Measurements from ENCODE around the gene NSUN3.

Gene NSUN3

DNA sequence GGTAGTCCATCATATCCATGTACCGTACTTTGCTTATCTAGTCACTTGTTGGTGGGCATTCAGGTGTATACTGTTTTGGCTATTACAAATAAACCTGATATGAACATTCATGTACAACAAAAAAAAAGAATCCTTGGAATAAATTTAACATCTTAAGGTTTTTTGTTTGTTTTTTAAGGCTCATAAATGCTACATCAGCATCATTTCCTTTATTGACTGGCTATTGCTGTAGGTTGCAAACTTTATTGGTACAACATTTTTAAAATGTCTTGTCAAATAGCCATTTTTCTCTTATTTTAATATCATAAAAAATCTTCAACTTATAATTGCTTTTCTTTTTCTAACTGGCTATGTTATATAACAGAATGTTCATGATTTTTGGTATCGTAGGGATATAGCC lies 16.3 kb upstream of the NSUN3 start:
- Histone ChIP-seq H3K27me3 (no peaks in the 10 kb centered on the region), H3K36me3 (no peaks in the 10 kb centered on the region), H3K27ac (no peak overlapping the region), H3K4me3 (ENCODE audit: low read depth in 1 of 2, low read length in 1 of 2) (no peak overlapping the region), H3K4me1 (ENCODE audit: control insufficient read depth in 1 of 2, insufficient read depth in 1 of 2, low read depth in 1 of 2, low read length in 1 of 2) (no peaks in the 10 kb centered on the region), H3K9me3 (no peaks in the 10 kb centered on the region)
- TF ChIP-seq, protein P1, sequence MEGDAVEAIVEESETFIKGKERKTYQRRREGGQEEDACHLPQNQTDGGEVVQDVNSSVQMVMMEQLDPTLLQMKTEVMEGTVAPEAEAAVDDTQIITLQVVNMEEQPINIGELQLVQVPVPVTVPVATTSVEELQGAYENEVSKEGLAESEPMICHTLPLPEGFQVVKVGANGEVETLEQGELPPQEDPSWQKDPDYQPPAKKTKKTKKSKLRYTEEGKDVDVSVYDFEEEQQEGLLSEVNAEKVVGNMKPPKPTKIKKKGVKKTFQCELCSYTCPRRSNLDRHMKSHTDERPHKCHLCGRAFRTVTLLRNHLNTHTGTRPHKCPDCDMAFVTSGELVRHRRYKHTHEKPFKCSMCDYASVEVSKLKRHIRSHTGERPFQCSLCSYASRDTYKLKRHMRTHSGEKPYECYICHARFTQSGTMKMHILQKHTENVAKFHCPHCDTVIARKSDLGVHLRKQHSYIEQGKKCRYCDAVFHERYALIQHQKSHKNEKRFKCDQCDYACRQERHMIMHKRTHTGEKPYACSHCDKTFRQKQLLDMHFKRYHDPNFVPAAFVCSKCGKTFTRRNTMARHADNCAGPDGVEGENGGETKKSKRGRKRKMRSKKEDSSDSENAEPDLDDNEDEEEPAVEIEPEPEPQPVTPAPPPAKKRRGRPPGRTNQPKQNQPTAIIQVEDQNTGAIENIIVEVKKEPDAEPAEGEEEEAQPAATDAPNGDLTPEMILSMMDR (IDR thresholded peaks at IDR 0.05): no peak

DNA sequence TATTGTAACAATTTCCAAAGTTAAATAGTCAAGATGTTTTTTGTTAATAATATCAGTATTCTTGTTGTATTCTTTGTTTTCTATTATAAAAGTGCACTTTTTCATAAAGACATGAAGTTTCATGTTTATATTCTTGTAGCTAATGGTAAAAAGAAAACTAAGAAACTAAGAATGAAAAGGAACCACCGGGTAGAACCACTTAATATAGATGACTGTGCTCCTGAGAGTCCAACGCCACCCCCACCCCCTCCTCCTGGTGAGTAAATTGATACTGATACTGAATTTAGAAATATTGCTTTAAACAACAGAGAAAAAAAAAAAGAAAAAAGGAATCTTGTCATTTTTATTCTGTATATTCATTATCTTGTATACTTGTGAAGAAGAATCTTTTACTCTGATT lies 13.6 kb upstream of the NSUN3 start:
- no peaks in the 10 kb centered on the region for H3K36me3 ChIP-seq
- H3K27me3 ChIP-seq: no peaks in the 10 kb centered on the region
- no peaks in the 10 kb centered on the region for H3K4me1 ChIP-seq (ENCODE audit: control insufficient read depth in 1 of 2, insufficient read depth in 1 of 2, low read depth in 1 of 2, low read length in 1 of 2)
- H3K27ac ChIP-seq: no peak overlapping the region
- H3K9me3 ChIP-seq: no peaks in the 10 kb centered on the region
- H3K4me3 ChIP-seq (ENCODE audit: low read depth in 1 of 2, low read length in 1 of 2): no peak overlapping the region
- TF ChIP-seq, protein P1 (IDR thresholded peaks at IDR 0.05): no peak

DNA sequence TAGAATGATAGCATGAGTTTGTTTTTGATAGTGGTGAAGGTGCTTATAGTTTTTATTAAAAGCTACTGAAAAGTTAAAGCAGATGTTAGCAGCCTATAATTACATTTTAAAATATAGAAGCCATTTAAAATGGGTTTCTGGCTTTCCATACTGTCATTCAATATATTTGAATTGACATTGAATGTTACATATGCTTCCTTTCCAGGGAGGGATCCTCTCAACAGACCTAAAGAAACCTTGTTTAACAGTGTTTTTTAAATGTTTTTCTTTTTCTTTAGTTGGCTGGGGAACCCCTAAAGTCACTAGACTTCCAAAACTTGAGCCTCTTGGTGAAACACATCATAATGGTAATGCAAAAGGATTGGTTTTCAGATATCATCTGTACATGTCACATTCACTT lies 12.3 kb upstream of the NSUN3 start:
- Histone ChIP-seq H3K4me3 (ENCODE audit: low read depth in 1 of 2, low read length in 1 of 2) (no peak overlapping the region), H3K27ac (no peak overlapping the region), H3K27me3 (no peaks in the 10 kb centered on the region), H3K9me3 (no peaks in the 10 kb centered on the region), H3K4me1 (ENCODE audit: control insufficient read depth in 1 of 2, insufficient read depth in 1 of 2, low read depth in 1 of 2, low read length in 1 of 2) (no peaks in the 10 kb centered on the region), H3K36me3 (no peaks in the 10 kb centered on the region)
- TF ChIP-seq, protein P1 (IDR thresholded peaks at IDR 0.05): no peak

DNA sequence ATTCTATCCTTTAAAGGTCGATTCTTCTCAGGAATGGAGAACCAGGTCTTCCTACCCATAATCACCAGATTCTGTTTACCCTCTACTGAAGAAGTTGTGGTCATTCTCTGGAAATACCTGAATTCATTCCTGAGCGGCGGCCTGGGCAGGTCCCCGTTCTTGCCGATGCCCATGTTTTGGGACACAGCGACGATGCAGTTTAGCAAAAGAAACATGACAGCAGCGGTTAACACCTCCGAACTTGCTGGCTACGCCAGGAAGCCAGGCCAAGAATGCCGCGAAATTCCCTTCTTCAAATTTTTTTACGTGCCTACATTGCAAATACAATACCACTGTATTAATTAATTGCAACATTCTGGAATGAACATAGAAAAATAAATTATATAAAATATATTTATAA lies 1.6 kb upstream of the NSUN3 start:
- no peak overlapping the region for H3K27ac ChIP-seq
- no peaks in the 10 kb centered on the region for H3K9me3 ChIP-seq
- no peak overlapping the region for H3K4me3 ChIP-seq (ENCODE audit: low read depth in 1 of 2, low read length in 1 of 2)
- peaks cover 27% of the 10 kb centered on the region in 2 experiments for H3K4me1 ChIP-seq (ENCODE audit: control insufficient read depth in 1 of 2, insufficient read depth in 1 of 2, low read depth in 1 of 2, low read length in 1 of 2)
- H3K36me3 ChIP-seq: no peaks in the 10 kb centered on the region
- TF ChIP-seq, protein P1 (IDR thresholded peaks at IDR 0.05): no peak
- H3K27me3 ChIP-seq: no peaks in the 10 kb centered on the region

DNA sequence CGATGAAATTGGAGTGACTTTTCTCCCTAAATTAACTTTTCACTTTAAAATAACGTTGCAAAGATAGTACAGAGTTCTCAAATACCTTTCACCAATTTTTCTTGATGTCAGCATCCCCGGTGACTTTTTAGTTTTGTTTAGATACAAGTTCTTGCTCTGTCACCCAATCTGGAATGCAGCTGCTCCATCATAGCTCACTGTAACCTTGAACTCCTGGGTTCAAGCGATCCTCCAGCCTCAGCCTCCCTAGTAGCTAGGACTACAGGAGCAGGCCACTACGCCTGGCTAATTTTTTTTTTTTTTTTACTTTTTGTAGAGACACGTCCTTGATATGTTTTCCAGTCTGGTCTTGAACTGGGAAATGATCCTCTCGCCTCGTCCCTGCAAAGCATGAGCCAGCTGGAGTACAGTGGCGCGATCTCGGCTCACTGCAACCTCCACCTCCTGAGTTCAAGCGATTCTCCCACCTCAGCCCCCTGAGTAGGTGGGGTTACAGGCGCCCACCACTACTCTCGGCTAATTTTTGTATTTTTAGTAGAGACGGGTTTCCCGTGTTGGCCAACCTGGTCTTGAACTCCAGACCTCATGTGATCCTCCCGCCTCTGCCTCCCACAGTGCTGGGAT lies 747 bp downstream of the NSUN3 start:
- Histone ChIP-seq H3K27me3 (no peaks in the 10 kb centered on the region), H3K4me1 (ENCODE audit: control insufficient read depth in 1 of 2, insufficient read depth in 1 of 2, low read depth in 1 of 2, low read length in 1 of 2) (peaks cover 27% of the 10 kb centered on the region in 2 experiments), H3K36me3 (peaks cover 12% of the 10 kb centered on the region), H3K27ac (peak overlapping the region; percentile 96), H3K4me3 (ENCODE audit: low read depth in 1 of 2, low read length in 1 of 2) (peak overlapping the region; percentile 74 to 89), H3K9me3 (no peaks in the 10 kb centered on the region)
- TF ChIP-seq, protein P1 (IDR thresholded peaks at IDR 0.05): no peak
